AG04450 (cell line): ENCODE measurements around the gene TTBK1. TPM values are rescaled to one million over a fixed set of nuclear protein-coding genes. Genes with fewer than 3 reads are reported as not detected.

ENCODE experiments used
- CTCF ChIA-PET: fragments of 300-600, 350-600 bp; formaldehyde crosslinking; extraction: SDS; loops from one replicate; lab custom pipeline; 2022; ENCODE audit warnings: antibody characterized with exemption, inconsistent platforms; lab: Charles Lee
- POLR2A ChIA-PET: fragments of 350-600 bp; formaldehyde crosslinking; extraction: SDS; loops from one replicate; lab custom pipeline; 2021; ENCODE audit warnings: antibody characterized with exemption, inconsistent platforms; lab: Yijun Ruan, JAX
- DNase-seq: peaks from one replicate; pipeline ENCODE4 v3.0.0-alpha.2; 2011; ENCODE audit warnings: low read depth, low spot score
- H3K27ac ChIP-seq: one replicate; pipeline ENCODE4 v1.5.1; 2012; ENCODE audit warnings: low read depth, low read length, control low read depth
- H3K27me3 ChIP-seq: one replicate; pipeline ENCODE4 v1.6.0; 2012; ENCODE audit warnings: low read length; ENCODE audit not compliant: control insufficient read depth, insufficient read depth
- H3K4me3 ChIP-seq: 2 replicates; pipeline ENCODE4 v1.5.1; 2011; ENCODE audit warnings: mild to moderate bottlenecking, low read depth, low read length, control low read depth
- H3K9me3 ChIP-seq: 2 replicates; pipeline ENCODE4 v1.5.1; 2012; ENCODE audit warnings: low read length; ENCODE audit not compliant: control insufficient read depth, insufficient read depth
- polyA plus RNA-seq: library from polyadenylated mRNA; depleted of rRNA; stranded (reverse); fragments of >200 nt; gene quantifications from 2 replicates; pipeline ENCODE4 v1.2.3, GENCODE V29; 2011
- TF ChIP-seq, protein P1 (sequence below): IDR thresholded peaks from 2 replicates; pipeline ENCODE4 v1.5.1; 2011; ENCODE audit warnings: low read depth, low read length, control low read depth, inconsistent platforms

Gene TTBK1
- polyA plus RNA-seq, 1 experiment = not detected

DNA sequence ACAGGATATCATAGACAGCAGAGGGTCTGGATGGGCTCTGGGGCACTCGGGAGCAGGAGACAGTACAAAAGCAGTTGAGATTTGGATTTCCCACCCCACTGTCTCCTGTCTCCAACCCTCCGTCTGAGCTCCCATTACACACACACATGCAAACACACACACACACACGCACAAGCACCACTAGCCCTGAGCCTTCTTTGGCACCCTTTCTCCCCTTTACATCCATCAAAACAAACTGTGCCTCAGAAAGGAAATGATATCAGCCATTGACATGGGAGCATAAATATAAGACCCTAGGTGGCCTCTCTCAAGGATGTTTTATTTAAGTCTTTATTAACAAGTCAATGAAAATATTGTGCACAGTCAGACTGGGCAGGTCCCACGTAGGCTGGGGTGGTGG lies 17.5 kb downstream of the TTBK1 start:
- DNase-seq = no peak
- Histone ChIP-seq H3K4me3 (no peak overlapping the region), H3K9me3 (no peaks in the 10 kb centered on the region; the same call in 1 of the 2 replicates), H3K27ac (no peak overlapping the region), H3K27me3 (peaks cover 18% of the 10 kb centered on the region)
- POLR2A ChIA-PET = no interaction called here
- TF ChIP-seq, protein P1, sequence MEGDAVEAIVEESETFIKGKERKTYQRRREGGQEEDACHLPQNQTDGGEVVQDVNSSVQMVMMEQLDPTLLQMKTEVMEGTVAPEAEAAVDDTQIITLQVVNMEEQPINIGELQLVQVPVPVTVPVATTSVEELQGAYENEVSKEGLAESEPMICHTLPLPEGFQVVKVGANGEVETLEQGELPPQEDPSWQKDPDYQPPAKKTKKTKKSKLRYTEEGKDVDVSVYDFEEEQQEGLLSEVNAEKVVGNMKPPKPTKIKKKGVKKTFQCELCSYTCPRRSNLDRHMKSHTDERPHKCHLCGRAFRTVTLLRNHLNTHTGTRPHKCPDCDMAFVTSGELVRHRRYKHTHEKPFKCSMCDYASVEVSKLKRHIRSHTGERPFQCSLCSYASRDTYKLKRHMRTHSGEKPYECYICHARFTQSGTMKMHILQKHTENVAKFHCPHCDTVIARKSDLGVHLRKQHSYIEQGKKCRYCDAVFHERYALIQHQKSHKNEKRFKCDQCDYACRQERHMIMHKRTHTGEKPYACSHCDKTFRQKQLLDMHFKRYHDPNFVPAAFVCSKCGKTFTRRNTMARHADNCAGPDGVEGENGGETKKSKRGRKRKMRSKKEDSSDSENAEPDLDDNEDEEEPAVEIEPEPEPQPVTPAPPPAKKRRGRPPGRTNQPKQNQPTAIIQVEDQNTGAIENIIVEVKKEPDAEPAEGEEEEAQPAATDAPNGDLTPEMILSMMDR = no peak
- CTCF ChIA-PET = interaction anchor here (1.2 to 4.4 kb wide), 2 partner anchors 72 to 75 kb away, joined by 3 to 47 read pairs; no protein-coding TSS in a partner anchor

DNA sequence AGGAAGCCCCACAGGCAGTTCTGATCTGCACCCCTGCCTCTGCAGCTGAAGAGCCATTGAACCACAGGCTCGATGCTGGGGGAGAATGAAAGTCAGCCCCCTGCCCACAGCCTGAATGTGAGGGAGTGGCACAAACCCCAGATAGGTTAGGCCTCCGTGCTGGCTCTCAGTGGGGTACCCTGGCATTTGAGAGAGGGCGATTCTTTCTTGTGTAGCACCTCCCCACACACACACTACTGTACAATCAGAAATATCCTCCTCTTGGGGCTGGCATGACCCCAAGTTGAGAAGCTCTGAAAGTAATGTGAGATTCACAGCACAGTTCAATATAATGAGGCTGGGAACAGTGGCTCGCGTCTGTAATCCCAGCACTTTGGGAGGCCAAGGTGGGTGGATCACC lies 17.9 kb downstream of the TTBK1 start:
- no peak overlapping the region for H3K27ac ChIP-seq
- H3K4me3 ChIP-seq = no peak overlapping the region
- TF ChIP-seq, protein P1 = no peak
- CTCF ChIA-PET = interaction anchor here (0.6 to 4.4 kb wide), 5 partner anchors 10 to 233 kb away, joined by 3 to 47 read pairs (median 7); no protein-coding TSS in a partner anchor
- no peaks in the 10 kb centered on the region; the same call in 1 of the 2 replicates for H3K9me3 ChIP-seq
- POLR2A ChIA-PET = no interaction called here
- no peak for DNase-seq
- peaks cover 18% of the 10 kb centered on the region for H3K27me3 ChIP-seq

DNA sequence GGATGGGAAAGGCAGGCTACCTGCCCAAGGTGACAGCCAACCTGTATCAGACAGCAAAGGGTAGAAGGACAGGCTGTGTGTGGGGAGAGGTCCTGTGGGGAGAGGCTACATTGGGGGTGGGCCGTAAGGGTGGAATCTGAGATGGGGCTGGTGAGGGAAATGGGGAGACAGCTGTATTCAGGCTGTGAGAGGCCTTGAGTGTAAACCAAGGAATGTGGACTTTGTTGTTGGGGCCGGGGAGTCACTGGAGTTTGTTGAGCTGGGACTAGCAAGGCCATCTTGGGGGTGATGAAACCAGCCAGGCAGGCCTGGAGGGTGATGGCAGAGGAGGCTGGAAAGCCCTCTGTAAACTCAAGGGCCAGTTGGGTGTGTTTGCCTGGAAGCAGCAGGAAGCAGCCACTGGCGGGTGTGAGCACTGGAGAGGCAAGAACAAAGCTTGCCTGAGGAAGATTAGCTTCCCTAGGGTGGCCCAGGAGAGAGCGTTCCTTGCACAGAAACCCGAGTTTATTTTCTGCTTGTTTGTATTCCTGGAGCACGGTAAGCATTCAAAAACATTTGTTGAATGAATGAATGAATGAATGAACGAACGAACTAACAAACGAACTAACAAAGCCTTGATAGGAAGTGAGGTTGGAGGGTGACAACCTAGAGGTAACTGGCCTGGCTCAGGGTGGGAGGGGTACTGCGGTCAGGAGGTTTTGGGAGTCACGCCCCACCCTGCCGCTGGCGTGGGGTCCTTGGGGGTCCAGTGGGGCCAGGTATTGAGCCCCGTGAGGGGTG lies 18.9 kb downstream of the TTBK1 start:
- Histone ChIP-seq H3K4me3 (no peak overlapping the region), H3K9me3 (no peaks in the 10 kb centered on the region; the same call in 1 of the 2 replicates), H3K27me3 (peaks cover 18% of the 10 kb centered on the region), H3K27ac (no peak overlapping the region)
- ChIA-PET CTCF (interaction anchor here (1.0 to 4.4 kb wide), 4 partner anchors 11 to 245 kb away, joined by 5 to 47 read pairs (median 11); partner anchors contain the start of gene DNPH1), POLR2A (no interaction called here)
- DNase-seq = no peak
- TF ChIP-seq, protein P1 = no peak

DNA sequence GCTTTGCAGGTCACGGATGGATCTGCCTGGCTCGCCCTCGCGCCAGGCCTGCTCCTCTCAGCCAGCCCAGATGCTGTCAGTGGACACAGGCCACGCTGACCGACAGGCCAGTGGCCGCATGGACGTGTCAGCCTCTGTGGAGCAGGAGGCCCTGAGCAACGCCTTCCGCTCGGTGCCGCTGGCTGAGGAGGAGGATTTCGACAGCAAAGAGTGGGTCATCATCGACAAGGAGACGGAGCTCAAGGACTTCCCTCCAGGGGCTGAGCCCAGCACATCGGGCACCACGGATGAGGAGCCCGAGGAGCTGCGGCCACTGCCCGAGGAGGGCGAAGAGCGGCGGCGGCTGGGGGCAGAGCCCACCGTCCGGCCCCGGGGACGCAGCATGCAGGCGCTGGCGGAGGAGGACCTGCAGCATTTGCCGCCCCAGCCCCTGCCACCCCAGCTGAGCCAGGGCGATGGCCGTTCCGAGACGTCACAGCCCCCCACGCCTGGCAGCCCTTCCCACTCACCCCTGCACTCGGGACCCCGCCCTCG lies 19.6 kb downstream of the TTBK1 start:
- TF ChIP-seq, protein P1 = no peak
- Histone ChIP-seq H3K27me3 (peaks cover 19% of the 10 kb centered on the region), H3K27ac (no peak overlapping the region), H3K4me3 (no peak overlapping the region), H3K9me3 (no peaks in the 10 kb centered on the region; the same call in 1 of the 2 replicates)
- ChIA-PET POLR2A (no interaction called here), CTCF (interaction anchor here (1.2 to 4.4 kb wide), 4 partner anchors 17 to 244 kb away, joined by 4 to 47 read pairs (median 10); partner anchors contain the start of gene DNPH1)
- no peak for DNase-seq
